GM12878 (cell line): ENCODE results near the gene OR56A5.

Experiments
- EP300 ChIP-seq, 2 experiments: fragments of 150-350 bp in 1 of 2; IDR thresholded peaks; 2 replicates each; pipeline ENCODE4 v1.6.1; 2011 to 2012; ENCODE audit warnings: low read depth in 2 of 2, low read length in 2 of 2, borderline replicate concordance in 1 of 2, improper control_type of control experiment in 1 of 2, inconsistent platforms in 1 of 2; ENCODE audit not compliant: control insufficient read depth in 1 of 2
- ESRRA ChIP-seq: IDR thresholded peaks from 2 replicates; pipeline ENCODE4 v1.6.1; 2012; ENCODE audit warnings: mild to moderate bottlenecking, low read length, improper control_type of control experiment
- EZH2 ChIP-seq: IDR thresholded peaks from 2 replicates; pipeline ENCODE4 v1.6.1; 2012; ENCODE audit warnings: low read depth, mild to moderate bottlenecking, control low read depth, inconsistent platforms, low read length, borderline replicate concordance; ENCODE audit not compliant: control insufficient read depth
- RAD21 ChIP-seq: IDR thresholded peaks from 2 replicates; pipeline ENCODE4 v1.6.1; 2011; ENCODE audit warnings: mild to moderate bottlenecking, low read depth, low read length, moderate library complexity; ENCODE audit not compliant: insufficient read depth
- REST ChIP-seq: IDR thresholded peaks from 2 replicates; pipeline ENCODE4 v1.6.1; 2012; ENCODE audit warnings: mild to moderate bottlenecking, low read depth, low read length
- SP1 ChIP-seq: IDR thresholded peaks from one replicate; pipeline ENCODE4 v1.6.1; 2011; ENCODE audit warnings: low read depth, low read length
- SREBF2 ChIP-seq: IDR thresholded peaks from 2 replicates; pipeline ENCODE4 v1.6.1; 2012; ENCODE audit warnings: mild to moderate bottlenecking, low read length
- YY1 ChIP-seq: IDR thresholded peaks from 2 replicates; pipeline ENCODE4 v1.6.1; 2011; ENCODE audit warnings: low read depth, mild to moderate bottlenecking, low read length
- TF ChIP-seq, protein P1 (sequence below), 3 experiments: IDR thresholded peaks in 2 of 3; conservative IDR thresholded peaks in 1 of 3; 2 replicates each; pipeline ENCODE4 v1.5.1; 2011; ENCODE audit warnings: low read depth in 3 of 3, low read length in 3 of 3, mild to moderate bottlenecking in 3 of 3, control low read depth in 2 of 3, moderate library complexity in 2 of 3, inconsistent platforms in 1 of 3, mixed read lengths in 1 of 3; ENCODE audit not compliant: control insufficient read depth in 2 of 3, insufficient read depth in 1 of 3; ENCODE audit errors: extremely low read depth in 1 of 3

GRCh38 chr11:5929571-5930368, 38.5 kb downstream of the OR56A5 start:
- TF ChIP-seq SP1 (no peak), SREBF2 (no peak), ESRRA (no peak), YY1 (no peak), RAD21 (no peak), EZH2 (no peak), REST (no peak), EP300 (IDR thresholded peaks at IDR 0.05; ENCODE audit: borderline replicate concordance in 1 of 2, control insufficient read depth in 1 of 2, low read depth in 2 of 2, low read length in 2 of 2) (no peak)
- TF ChIP-seq, protein P1, sequence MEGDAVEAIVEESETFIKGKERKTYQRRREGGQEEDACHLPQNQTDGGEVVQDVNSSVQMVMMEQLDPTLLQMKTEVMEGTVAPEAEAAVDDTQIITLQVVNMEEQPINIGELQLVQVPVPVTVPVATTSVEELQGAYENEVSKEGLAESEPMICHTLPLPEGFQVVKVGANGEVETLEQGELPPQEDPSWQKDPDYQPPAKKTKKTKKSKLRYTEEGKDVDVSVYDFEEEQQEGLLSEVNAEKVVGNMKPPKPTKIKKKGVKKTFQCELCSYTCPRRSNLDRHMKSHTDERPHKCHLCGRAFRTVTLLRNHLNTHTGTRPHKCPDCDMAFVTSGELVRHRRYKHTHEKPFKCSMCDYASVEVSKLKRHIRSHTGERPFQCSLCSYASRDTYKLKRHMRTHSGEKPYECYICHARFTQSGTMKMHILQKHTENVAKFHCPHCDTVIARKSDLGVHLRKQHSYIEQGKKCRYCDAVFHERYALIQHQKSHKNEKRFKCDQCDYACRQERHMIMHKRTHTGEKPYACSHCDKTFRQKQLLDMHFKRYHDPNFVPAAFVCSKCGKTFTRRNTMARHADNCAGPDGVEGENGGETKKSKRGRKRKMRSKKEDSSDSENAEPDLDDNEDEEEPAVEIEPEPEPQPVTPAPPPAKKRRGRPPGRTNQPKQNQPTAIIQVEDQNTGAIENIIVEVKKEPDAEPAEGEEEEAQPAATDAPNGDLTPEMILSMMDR (IDR thresholded peaks at IDR 0.05 in 2 of 3, conservative IDR thresholded peaks at IDR 0.05 in 1 of 3; ENCODE audit: control insufficient read depth in 2 of 3, extremely low read depth in 1 of 3, insufficient read depth in 1 of 3, low read depth in 3 of 3, low read length in 3 of 3), result no peak
